IPS-11a (cell line): ENCODE results near the gene DRAP1.
"Not testable (repeated sequence)": the region's sequence is repeated elsewhere in the genome, so short reads cannot be mapped to it uniquely, and the experiment has no call there.

Experiments
- H3K4me3 ChIP-seq: one replicate; pipeline ENCODE4 v1.5.1; 2013; ENCODE audit warnings: low read depth, low read length, control low read depth

Gene DRAP1

DNA sequence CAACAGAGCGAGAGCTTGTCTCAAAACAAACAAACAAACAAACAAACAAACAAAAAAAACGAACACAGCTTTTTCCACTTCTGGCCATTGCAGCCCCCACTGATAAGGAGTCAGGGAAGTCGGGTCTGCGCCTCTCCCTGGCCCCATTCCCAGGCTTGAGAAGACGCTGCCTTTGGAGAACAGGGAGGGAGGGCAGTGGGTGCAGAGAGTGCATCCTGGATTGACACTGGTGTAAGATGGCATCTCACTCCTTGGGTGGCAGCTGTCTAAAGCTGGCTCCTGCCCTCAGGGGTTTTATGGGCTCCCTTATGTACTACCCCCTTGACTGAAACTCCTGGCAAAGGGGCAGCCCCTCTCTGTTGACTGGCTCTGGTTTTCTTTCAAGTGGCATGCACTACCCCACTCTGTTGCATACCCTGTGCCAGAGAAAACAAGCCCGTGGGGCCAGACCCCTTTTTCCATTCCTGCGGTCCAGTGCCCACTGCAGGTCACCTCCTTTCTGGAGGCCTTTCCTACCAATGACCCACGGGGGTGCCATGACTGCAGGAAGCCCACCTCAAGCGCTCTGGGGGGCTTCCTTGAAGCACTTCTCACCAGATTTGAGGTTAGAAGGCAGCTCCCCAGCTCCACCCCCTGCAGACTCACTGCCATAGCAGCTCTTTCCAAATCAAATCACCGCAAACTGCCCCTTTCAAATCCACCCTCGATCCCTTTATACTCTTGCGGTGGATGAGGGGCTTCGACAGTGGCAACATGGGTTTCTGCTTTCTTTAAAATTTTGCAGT, 12.7 kb downstream of the DRAP1 start:
- H3K4me3 ChIP-seq, result no peak overlapping the region

DNA sequence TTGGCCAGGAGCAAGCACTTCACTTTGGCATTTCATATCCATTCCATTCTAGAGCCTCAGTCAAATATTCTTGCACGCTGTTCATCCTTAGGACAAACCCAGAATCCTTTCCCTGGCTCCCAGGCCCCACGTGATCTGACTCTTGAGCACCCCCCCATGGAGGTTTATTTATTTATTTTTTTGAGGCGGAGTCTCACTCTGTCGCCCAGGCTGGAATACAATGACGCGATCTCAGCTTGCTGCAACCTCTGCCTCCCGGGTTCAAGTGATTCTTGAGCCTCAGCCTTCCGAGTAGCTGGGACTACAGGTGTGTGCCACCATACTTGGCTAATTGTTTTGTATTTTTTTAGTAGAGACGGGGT, 13.3 kb downstream of the DRAP1 start:
- H3K4me3 ChIP-seq, result no peak overlapping the region

DNA sequence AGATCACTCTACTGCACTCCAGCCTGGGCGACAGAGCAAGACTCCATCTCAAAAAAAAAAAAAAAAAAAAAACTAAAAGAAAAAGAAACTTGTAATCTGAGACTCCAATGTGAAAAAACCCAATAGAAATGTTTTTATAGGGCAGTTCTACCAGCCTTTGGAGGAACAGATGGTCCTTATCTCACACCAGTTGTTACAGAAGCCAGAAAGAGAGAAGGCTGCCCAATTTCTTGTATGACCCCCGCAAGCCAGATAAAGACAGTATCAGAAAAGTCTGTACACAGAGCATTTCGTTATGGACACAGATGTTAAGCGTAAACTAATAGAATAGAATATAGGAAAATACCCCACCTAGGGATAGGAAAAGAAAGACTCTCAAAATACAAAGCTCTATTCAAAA, 14.8 kb downstream of the DRAP1 start:
- no peak overlapping the region for H3K4me3 ChIP-seq

DNA sequence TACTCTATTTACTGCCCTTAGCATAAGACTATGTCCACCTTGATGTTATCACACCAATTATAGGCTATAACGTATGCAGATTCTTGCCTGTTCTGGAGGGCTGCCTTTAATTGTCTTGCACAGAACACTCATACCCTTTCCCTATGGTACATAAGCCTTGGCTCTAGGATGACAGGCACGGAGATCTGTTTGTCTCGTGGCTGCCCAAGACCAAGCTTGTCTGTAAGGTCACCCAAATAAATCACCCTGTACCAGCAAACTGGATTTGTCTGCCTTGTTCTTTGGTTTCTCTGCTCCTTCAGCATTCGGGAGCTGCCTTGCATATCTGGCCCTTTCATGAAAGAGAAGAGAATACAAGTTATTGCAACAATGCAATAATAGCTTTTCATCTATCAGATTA, 18.5 kb downstream of the DRAP1 start:
- H3K4me3 ChIP-seq, result no peak overlapping the region

DNA sequence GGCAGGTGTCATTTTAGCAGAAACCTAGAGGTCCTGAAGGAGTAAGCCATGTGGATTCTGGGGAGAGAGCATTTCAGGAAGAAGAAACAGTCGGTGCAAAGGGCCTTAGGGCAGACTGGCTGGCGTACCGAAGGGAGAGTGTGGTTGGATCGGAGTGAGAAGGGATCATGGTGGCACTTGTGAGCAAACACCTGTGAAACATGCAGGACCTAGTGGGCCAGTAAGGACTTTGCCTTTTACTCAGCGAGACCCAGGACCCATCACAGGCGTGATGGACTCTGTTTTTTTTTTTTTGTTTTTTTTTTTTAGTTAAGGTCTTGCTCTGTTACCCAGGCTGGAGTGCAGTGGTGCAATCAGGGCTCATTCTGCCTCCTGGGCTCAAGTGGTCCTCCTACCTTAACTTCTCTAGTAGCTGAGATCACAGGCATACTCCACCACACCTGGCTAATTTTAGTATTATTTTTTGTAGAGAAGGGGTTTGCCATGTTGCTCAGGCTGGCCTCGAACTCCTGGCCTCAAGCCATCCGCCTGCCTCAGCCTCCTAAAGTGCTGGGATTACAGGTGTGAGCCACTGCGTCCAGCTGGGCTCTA, 22.6 kb downstream of the DRAP1 start:
- no peak overlapping the region for H3K4me3 ChIP-seq

DNA sequence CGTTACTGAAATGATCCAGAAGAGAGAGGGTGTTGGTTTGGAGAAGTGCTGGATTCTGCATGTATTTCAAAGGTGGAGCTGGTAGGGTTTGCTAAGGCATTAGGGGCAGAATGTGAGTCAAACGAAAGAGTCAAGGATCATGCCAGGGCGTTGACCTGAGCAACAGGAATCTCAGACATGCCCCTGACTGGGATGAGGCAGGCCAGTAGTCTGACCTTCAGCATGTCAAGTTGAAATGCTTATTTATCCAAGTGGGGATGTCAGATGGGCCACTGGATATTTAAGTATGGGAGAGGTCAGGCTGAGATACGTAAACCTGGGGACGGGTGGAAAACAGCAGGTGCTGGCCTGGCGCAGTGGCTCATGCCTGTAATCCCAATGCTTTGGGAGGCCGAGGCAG, 23.3 kb downstream of the DRAP1 start:
- H3K4me3 ChIP-seq, result no peak overlapping the region

DNA sequence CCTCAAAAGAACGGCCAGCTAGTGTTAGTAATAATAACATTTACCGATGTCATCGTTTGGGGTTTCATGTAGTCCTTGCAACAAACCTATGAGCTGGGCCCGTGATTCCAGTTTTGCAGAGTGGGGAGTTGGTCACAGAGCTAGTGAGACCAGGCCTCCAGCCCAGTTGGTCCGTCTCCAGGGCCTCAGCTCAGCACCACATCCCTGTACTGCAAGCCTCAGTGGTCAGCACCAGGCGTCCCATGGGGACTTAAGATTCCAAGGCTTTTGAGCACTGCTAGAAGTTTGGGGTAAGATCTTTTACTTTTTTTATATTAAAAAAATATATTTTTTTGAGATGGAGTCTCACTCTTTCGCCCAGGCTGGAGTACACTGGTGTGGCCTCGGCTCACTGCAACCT, 25.0 kb downstream of the DRAP1 start:
- H3K4me3 ChIP-seq, result no peak overlapping the region

DNA sequence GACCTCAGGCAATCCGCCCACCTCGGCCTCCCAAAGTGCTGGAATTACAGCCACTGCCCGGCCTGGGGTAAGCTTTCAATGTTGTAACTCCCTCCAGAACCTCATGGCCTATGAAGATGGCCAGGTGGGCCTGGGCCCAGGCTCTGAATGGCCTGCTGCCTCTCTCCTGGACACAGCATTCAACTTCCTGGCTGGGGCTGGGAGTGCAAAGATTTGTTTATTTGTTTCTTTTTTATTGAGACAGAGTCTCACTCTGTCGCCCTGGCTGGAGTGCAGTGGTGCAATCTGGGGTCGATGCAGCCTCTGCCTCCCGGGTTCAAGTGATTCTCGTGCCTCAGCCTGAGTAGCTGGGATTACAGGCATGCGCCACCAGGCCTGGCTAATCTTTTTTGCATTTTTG, 25.5 kb downstream of the DRAP1 start:
- no peak overlapping the region for H3K4me3 ChIP-seq

DNA sequence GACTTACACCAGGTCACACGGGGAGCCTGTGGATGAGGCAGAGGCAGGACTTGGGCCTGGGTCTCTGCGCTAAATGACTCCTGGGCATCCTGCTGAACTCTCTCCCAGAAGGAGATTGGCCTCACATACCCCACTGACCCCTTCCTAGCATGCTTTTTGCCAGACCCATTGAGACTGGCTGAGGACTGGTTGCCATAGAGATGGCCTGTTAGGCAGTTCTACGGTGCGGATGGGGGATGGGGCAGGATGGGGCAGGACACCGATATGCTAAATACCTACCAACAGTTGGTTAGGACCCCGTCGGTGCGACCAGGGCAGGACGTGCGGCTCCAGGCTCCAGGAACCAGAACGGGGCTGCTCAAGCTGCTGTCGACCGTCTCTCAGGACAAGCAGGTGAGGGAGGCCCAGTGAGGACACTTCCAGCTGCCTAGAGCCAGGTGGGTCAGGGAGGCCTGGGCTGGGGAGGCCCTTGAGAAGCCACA, 26.2 kb downstream of the DRAP1 start, which contains the start of gene TSGA10IP:
Gene TSGA10IP (plus strand): TSS at position 51 of the 482 bp plus-strand sequence. CDS start 196 bp downstream, at position 247.
- H3K4me3 ChIP-seq, result no peak within 1 kb of the TSS

DNA sequence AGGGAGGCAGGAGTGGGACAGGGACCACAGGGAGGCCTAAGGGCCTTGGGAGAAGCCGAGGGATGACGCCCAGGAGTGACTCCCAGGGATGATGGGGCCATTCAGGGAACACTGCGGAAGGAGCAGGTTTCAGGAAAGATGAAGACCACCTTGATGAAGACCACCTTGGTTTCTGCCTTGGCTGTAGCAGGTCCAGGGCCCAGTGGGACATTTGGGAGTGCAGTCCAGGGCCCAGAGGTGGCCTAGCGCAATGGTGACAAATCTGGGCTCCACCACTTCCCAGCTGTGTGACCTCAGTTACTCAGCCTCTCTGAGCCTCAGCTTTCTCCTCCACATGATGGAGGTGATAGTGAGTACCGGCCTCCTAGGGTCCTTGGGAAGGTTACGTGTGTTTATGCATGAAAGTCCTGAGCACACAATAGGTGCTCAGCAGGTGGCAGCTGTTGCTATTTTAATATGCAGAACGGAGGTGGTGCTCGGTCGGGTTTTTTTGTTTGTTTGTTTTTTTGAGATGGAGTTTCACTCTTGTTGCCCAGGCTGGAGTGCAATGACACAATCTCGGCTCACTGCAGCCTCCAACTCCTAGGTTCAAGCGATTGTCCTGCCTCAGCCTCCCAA, 26.8 kb downstream of the DRAP1 start:
- no peak overlapping the region for H3K4me3 ChIP-seq

DNA sequence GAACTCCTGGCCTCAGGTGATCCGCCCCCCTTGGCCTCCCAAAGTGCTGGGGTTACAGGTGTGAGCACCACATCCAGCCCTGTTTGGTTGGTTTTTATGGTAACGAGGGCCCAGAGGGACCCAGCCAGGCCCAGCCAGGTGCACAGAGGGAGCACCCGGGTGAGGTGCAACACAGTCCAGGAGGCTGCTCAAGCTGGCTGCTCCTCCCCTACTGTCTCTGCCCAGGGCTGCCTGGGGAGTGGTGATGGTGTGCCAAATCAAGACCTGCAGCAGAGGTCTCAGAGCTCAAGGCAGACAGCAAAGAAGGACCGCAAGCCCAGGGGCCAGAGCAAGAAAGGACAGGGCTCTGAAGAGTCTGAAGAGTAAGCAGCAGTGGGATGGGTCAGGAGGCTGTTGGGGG, 27.4 kb downstream of the DRAP1 start:
- no peak overlapping the region for H3K4me3 ChIP-seq

DNA sequence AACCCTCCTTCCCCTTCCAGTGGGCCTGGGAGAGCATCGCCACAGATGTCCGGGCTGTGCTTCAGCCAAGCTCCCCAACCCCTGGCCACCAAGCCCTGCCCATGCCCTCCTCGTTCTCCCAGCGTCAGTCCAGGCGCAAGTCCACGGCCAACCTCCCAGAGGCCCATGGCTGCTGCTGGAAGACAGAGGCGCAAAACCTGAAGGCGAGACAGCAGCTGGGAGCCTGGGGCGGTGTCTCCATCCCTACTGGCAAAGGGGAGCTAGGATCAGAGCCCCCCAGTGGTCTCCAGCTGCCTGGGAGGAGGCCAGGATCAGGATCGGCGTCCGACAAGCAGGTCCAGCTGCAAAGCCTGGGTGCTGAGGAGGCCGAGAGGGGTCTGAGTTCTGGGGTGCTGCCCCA, 27.9 kb downstream of the DRAP1 start:
- no peak overlapping the region for H3K4me3 ChIP-seq

DNA sequence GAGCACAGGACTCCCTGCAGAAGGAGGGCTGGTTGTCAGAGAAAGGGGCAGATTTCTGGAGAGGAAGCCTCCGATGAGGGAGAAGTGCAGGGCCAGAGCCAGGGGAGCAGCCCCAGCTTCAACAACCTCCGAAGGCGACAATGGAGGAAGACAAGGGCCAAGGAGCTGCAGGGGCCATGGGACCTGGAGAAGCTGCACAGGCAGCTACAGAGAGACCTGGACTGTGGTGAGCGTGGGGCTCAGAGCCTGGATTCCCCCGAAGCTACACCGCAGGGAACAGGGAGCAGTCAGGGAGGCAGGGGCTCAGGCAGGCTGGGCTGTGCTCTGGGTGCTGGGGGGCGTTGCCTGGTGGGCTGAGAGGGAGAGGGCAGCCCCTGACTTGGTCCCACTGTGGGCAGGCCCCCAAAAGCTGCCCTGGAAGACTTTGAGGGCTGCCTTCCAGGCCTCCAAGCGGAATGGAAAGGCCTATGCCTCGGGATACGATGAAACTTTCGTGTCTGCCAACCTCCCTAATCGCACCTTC, 28.4 kb downstream of the DRAP1 start:
- no peak overlapping the region for H3K4me3 ChIP-seq

DNA sequence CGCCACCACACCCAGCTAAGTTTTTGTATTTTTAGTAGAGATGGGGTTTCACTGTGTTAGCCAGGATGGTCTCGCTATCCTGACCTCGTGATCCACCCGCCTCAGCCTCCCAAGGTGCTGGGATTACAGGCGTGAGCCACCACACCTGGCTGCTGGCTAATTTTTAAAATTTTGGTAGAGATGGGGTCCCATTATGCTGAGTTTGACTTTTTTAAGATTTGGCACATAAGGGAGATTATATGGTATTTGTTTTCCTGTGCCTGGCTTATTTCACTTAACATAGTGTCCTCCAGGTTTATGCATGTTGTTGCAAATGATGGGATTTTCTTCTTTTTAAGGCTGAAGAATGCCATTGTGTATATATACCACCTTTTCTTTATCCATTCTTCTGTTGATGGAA, 31.5 kb downstream of the DRAP1 start:
- not testable (repeated sequence) for H3K4me3 ChIP-seq

DNA sequence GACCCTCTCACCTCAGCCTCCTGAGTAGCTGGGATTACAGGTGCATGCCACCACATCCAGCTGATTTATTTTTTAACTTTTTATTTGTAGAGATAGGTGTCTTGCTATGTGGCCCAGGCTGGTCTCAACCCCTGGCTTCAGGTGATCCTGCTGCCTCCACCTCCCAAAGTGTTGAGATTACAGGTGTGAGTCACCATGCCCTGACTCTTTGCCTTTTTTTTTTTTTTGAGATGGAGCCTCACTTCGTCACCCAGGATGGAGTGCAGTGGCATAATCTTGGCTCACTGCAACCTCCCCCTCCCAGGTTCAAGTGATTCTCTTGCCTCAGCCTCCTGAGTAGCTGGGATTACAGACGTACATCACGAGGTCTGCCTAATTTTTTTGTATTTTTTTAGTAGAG, 32.4 kb downstream of the DRAP1 start:
- H3K4me3 ChIP-seq, result not testable (repeated sequence)

DNA sequence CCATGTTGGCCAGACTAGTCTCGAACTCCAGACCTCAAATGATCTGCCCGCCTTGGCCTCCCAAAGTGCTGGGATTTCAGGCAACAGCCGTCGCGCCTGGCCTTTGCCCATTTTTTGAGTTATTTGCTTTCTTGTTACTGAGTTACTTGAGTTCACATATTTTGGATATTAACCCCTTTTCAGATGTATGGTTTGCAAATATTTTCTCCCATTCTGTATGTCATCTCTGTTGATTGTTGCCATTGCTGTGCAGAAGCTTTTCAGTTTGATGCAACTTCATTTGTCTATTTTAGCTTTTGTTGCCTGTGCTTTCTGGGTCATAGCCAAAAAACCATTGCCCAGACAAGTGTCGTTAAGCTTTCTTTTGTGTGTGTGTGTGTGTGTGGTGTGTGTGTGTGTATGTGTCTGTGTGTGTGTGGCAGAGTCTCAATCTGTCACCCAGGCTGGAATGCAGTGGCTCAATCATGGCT, 32.9 kb downstream of the DRAP1 start:
- H3K4me3 ChIP-seq, result no peak overlapping the region

DNA sequence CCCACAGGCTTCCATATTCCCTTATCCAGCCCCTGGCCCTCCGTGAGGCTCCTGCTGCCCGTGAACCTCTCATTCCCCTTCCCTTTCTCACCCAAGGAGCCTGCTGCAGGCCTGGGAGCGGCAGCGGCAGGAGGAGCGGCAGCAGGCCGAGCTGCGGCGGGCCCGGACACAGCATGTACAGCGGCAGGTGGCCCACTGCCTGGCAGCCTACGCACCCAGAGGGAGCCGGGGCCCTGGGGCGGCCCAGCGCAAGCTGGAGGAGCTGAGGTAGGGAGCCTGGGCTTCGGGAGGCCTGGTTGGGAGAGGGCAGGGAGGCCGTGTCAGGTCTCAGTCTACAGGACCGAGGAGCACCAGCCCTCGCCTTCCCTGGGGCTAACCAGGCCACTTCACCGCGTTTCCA, 34.2 kb downstream of the DRAP1 start:
- H3K4me3 ChIP-seq, result no peak overlapping the region

DNA sequence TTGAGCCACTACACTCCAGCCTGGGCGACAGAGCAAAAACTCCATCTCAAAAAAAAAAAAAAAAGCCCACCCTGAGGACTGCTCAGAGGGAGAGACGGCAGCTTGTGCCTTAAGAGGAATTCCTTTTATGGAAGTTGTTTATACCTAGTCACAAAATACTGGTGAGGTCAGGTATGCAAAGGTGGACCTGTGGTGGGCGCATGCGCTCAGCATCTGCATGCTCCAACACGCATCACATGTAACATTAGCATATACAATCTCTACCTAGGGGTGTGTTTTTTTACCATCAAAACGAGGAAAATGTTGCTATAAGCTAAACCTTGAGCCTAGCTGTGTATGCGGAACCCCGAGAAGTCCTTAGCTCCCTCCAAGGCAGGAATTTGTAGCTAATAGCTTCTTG, 35.5 kb downstream of the DRAP1 start:
- no peak overlapping the region for H3K4me3 ChIP-seq

DNA sequence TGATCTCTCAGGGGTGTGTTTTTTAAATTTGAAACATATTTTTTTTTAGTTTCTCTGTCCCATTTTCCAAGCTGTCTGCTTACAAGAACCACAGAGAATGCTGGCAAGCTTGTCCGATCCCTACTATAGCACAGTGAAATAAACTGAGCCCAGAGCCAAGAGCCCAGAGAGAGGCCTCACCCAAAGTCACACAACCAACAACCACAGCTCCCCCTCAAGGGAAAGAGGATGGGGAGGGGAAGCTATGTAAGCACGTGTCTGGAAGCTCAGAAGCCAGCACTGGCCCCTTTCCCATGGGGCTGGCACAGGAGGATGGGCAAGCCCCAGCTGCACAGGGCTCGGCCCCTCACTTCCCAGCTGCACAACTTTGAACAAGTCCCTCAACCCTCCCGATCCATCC, 39.1 kb downstream of the DRAP1 start:
- no peak overlapping the region for H3K4me3 ChIP-seq

DNA sequence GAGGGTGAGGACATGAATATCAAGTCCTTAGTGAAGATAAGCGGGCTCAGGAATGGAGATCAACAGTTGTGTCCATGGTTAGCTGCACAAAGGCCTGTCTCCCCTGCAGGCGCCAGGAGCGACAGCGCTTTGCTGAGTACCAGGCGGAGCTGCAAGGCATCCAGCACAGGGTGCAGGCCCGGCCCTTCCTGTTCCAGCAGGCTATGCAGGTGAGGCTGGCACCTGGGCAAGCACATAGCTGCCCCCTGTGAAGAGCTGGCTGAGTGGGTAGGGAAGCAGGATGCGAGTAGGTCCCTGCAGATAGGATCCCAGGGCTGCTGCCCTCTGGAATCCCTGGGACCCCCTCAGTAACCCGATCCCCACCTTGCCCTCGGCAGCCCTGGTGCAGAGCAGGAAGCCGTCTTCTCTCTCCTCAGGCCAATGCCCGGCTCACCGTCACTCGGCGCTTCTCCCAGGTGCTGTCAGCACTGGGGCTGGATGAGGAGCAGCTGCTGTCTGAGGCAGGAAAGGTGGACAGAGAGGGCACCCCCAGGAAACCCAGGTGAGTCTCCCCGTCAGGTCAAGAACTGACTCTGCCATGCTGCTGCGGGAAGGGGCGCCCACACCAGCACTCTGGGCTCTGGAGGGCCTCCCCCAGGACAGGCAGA, 39.7 kb downstream of the DRAP1 start:
- H3K4me3 ChIP-seq, result no peak overlapping the region

DNA sequence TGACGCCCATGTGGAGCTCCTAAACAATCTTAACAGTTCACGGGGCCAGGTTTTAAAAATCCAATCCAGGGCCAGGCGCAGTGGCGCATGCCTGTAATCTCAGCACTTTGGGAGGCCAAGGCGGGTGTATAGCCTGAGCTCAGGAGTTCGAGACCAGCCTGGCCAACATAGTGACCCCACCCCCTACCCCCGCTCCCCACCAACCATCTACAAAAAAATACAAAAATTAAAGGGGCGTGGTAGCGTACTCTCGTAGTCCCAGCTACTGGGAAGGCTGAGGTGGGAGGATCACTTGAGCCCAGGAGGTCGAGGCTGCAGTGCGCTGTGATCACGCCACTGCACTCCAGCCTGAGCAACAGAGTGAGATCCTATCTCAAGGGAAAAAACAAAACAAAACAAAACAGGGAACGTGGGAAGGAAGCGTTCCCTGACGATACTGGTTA, 41.6 kb downstream of the DRAP1 start:
- H3K4me3 ChIP-seq, result peak overlapping the region; percentile 87
